HG03342 (cell line): ENCODE data around the gene FAM118A.
"Not testable (repeated sequence)": the region's sequence is repeated elsewhere in the genome, so short reads cannot be mapped to it uniquely, and the experiment has no call there.

Experiments used
- ATAC-seq: cut with Tn5 transposase; IDR thresholded peaks from one replicate; pipeline ENCODE4 v1.9.1; 2021; ENCODE audit warnings: mild to moderate bottlenecking, moderate library complexity; ENCODE audit not compliant: unreplicated experiment

Gene FAM118A

DNA sequence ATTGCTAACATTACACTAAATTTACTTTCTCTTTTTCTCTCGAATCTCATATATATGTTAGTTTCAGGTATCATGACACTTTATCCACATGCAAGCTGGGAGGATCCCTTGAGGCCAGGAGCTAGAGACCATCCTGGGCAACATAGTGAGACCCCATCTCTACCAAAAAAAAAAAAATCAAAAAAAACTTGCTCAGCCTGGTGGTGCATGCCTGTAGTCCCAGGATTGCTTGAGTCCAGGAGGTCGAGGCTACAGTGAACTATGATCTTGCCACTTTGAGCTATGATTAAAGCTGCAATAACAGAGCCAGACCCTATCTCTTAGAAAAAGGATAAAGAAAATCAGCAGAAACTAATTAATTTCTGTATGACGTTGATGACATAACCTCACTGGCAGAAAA is 28.7 kb upstream of the FAM118A start:
- ATAC-seq, result no peak

DNA sequence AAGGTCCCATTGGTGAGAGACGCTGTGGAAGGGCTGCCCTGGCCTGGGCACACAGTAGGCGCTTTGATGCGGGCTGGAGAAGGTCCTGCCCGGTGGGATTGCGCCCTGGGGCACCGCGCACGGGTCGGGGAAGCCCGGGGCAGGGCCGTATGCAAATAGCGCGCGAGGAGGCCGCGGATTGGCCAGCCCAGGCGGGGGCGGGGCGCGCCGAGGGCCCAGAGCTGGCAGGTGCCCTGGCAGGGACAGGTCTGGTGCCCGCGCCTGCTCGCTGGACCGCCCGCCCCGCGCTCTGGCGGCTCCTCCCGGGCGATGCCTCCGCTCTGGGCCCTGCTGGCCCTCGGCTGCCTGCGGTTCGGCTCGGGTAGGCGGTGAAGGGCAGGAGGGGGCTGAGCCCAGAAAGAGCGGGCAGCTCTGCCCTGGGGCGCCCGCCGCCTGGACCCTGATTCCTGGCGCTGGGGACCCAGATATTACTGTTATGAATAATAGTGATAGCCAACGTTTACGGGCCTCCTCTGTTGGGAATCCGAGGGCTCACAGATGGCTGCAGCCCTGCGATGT is 24.9 kb upstream of the FAM118A start, which contains the start of gene UPK3A:
TSS of gene UPK3A (plus strand) at position 245 of the 558 bp plus-strand sequence. CDS start at position 310, 65 bp downstream.
- ATAC-seq, result no peak

DNA sequence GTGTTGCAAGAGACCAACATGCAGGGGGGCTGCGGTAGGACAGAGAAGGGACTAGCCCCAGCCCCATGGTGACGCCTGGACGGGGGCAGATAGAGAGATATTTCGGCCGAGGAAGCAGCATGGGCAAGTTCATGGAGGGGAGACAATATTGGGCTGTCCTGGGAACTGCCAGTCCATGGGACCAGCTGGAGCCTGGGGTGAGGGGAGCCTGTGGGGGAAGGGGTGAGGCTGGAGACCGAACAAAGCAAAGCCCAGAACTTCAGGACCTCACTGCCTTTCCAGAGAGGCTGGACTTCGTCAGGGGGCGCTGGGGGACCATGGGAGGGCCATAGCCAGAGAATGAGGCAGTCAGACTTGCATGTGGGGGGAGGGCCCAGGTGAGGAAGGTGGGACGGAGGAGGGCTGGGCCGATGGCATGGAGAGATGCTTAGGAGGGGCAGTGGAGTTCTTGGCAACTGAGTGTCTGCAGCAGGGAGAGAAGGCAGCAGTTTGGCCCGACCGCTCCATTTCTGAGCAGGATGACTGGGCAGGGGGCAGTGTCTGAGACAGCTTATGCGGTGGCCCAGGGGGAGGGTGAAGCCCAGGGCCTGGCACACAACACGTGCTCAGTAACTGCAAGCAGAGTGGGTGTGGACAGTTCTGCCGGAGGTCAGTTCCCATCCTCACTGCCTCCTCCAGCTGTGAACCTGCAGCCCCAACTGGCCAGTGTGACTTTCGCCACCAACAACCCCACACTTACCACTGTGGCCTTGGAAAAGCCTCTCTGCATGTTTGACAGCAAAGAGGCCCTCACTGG is 24.3 kb upstream of the FAM118A start:
- no peak for ATAC-seq

DNA sequence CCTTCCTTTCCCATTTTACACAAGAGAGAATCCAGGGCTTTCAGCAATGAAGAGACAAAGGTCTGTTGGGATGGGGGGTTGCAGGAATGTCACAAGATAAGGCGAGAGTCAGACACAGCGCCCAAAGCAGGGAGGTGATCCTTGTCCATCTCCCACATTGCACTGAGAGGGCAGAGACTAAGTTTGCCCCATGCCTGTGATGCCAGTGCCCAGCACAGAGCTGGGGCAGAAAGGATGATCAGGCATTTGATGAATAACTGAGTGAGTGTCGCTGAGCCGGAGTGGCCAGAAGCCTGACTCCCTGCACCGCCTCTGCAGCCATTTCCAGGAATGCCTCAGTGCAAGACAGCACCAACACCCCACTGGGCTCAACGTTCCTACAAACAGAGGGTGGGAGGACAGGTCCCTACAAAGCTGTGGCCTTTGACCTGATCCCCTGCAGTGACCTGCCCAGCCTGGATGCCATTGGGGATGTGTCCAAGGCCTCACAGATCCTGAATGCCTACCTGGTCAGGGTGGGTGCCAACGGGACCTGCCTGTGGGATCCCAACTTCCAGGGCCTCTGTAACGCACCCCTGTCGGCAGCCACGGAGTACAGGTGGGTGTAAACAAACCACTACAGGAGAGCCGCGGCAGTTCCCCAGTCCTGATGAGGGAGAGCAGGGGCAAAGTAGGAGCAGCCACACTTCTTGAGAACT is 22.7 kb upstream of the FAM118A start:
- ATAC-seq, result no peak

DNA sequence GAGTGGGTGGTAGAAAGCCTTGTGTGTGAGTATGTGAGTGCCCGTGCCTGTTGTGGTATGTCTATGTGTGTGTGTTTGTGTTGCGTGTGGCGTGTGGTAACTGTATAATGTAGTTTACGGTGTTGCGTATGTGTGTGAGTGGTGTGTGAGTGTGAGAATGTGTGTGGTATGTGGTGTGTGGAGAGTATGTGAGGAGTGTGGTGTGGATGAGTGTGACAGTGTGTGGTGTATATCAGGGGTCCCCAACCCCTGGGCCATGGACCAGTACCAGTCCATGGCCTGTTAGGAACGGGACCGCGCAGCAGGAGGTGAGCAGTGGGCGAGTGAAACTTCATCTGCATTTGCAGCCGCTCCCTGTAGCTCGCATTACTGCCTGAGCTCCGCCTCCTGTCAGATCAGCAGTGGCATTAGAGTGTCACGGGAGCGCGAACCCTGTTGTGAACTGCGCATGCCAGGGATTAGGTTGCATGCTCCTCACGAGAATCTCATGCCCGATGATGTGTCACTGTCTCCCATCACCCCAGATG is 19.3 kb upstream of the FAM118A start:
- ATAC-seq, result no peak

DNA sequence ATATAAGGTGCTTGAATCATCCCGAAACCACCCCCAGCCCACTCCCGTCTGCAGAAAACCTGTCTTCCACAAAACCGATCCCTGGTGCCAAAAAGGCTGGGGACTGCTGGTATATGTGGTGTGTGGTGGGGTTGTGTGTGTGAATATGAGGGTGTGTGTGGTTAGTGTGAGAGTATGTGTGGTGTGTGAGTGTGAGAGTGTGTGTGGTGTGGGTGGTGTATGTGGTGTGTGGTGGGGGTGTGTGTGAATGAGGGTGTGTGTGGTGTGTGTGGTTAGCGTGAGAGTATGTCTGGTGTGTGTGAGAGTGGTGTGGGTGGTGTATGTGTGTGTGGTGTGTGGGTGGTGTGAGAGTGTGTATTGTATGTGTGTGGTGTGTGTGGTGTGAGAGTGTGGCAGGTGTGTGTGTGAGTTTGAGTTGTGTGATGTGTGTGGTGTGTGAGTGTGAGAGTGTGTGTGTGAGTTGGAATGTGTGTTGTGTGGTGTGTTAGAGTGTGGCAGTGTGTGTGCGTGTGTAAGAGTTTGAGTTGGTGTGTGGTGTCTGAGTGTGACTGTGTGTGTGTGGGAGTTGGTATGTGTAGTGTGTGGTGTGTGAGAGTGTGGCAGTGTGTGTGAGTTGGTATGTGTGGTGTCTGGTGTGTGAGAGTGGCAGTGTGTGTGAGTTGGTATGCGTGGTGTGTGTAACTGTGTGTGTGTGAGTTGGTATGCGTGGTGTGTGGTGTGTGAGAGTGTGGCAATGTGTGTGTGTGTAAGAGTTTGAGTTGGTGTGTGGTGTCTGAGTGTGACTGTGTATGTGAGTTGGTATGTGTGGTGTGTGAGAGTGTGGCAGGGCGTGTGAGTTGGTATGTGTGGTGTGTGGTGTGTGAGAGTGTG is 18.4 kb upstream of the FAM118A start:
- ATAC-seq, result no peak

DNA sequence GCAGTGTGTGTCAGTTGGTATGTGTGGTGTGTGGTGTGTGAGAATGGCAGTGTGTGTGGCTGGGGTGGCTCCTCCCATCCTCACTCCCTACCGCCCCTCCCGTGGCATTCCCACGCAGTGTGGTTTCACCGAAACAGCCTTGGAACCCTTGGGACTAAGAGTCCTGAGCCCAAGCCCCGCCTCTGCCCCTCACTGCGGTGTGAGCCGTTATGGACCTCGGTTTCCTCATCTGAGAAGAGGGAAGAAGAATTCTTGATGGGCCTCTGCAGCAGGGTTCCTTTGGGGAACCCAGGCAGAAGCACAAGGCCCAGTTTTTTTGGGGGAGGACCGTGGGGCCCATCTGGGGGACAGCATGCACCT is 17.8 kb upstream of the FAM118A start:
- no peak for ATAC-seq

DNA sequence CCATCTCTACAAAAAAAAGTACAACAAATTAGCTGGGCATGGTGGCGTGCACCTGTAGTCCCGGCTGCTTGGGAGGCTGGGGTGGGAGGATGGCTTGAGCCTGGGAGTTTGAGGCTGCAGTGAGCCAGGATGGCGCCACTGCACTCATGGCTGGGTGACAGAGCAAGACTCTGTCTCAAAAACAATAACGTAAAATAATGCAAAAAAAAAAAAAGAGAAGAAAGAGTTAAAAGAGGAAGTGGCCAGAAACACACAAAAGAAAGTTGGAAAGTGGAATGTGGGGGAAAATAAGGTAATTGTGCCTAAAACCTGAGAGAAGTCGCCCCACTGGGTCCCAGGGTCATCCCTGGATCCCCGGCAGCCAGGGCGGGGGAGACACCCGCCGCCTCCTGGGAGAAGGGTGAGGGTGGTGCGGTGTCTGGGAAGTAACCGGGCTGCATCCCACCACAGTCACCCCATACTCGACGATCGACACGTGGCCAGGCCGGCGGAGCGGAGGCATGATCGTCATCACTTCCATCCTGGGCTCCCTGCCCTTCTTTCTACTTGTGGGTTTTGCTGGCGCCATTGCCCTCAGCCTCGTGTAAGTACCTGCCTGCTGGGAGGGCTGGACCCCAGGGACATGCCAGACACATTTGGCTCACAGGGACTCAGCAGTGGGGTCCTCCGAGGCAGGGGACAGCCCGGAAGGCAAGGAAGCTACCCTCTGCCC is 16.8 kb upstream of the FAM118A start:
- ATAC-seq, result no peak

DNA sequence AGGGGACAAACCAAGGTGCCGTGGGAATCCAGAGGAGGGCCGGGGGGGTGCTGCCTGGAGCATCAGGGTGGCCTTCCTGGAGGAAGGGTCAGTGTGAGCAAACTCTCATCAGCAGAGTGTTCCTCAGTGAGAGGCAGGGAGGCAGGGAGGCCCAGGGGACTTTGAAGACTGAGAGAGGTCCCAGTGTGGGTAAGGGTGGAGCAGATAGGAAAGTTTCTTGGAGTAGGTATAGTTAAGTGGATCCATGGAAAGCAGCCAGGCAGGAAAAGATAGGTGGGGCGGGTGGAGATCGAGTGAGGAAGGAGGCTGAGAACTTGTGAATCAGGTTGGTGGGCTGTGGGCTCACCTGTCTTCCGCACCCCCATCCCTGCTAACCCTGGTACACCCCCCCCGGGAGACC is 15.7 kb upstream of the FAM118A start:
- ATAC-seq, result no peak

DNA sequence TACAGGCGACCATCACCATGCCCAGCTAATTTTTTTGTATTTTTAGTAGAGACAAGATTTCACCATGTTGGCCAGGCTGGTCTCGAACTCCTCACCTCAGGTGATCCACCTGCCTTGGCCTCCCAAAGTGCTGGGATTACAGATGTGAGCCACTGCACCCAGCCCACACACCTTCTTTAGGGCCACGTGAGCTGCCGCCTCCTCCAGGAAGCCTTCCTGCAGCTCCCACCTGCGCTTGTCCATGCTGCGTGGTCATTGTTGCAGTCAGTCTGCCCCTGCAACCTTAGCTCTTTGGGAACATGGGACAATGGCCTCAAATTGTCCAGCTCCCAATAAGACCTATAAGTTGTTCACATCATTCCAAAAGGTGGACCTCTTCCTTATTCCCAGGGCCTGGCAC is 14.7 kb upstream of the FAM118A start:
- not testable (repeated sequence) for ATAC-seq

DNA sequence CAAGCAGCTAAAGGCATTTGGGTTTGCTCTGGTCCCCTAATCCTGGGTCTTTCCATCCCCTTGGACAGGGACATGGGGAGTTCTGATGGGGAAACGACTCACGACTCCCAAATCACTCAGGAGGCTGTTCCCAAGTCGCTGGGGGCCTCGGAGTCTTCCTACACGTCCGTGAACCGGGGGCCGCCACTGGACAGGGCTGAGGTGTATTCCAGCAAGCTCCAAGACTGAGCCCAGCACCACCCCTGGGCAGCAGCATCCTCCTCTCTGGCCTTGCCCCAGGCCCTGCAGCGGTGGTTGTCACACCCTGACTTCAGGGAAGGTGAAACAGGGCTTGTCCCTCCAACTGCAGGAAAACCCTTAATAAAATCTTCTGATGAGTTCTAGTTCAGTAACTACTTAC is 14.2 kb upstream of the FAM118A start:
- ATAC-seq, result no peak

DNA sequence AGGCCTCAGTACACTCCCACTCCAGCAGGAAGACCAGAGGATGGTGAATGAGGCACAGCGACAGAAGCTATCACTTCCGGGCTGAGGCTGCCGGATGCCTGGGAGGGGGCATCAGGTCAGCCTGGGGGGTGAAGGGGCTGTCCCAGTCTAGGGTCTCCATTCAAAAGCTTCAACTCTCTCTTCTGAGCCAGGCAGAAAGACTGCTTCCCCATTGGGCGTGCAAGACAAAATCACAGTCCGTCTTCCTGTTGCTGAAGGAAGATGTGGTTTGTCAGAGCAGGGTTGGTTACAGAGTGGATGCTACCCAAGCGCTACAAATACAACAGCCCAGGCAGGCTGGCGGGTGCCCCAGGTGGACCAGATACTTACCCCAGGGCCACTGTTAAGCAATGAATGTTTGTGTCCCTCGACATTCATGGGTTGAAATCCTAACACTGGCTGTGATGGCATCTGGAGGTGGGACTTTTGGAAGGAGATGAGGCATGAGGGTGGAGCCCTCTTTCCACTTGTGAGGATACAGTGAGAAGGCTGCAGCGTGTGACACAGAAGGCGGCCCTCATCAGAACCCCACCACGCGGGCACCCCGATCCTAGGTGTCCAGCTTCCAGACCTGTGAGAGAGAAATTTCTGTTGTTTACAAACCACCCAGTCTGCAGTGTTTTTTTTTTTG is 13.0 kb upstream of the FAM118A start:
- ATAC-seq, result no peak

DNA sequence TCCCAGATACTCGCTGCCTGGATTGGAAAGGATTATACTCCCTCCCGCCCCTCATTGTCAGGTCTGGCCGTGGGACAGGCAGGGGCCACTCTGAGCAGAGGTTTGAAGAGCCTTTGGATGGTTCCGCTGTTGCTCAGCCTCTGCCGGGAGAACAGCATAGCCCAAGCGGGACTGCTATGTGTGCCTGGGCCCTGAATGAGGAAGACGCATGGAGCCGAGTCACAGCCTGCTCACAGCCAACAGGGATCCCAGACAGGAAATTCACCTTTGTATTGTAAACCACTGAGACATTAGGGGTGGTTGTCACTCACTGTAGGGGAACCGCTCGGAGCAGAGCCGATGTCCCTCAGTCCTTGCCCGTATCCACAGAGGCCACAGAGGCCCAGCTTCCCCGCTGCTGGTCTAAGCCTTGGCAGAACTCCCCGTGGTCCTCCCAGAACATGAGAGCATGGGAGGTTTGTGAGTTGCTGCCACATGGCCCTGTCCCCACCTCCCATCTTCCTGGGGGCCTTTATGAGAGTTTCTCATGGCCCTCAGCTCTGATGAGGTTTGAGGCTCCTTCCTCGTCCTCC is 10.7 kb upstream of the FAM118A start:
- ATAC-seq, result no peak

DNA sequence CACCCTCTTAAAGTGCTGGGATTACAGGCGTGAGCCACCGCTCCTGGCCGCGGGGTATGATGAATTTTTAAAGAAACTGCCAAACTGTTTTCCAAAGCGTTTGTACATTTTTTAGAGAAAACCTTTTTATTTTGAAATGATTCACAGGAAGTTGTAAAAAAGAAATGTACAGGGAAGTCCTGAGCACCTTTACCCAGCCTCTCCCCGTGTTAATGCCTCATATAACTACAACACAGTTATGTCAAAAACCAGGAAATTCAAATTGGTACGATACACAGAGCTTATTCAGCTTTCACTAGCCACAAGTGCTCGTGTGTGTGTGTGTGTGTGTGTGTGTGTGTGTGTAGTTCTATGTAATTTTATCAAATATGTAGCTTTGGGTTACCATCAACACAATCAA is 7.0 kb upstream of the FAM118A start:
- ATAC-seq, result no peak

DNA sequence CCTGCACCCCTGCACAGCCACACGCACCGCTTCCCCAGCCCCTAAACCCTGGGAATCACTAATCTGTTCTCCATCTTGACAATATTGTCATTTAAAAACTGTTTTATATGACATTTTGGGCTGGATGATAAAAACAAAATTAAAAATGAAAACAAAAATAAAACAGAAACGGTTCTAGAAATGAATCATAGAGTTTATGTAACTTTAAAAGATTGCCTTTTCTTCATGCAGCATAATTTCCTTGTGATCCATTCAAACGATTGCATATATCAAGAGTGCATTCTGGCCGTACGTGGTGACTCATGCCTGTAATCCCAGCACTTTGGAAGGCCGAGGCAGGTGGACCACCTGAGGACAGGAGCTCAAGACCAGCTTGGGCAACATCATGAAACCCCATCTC is 6.6 kb upstream of the FAM118A start:
- ATAC-seq, result no peak

DNA sequence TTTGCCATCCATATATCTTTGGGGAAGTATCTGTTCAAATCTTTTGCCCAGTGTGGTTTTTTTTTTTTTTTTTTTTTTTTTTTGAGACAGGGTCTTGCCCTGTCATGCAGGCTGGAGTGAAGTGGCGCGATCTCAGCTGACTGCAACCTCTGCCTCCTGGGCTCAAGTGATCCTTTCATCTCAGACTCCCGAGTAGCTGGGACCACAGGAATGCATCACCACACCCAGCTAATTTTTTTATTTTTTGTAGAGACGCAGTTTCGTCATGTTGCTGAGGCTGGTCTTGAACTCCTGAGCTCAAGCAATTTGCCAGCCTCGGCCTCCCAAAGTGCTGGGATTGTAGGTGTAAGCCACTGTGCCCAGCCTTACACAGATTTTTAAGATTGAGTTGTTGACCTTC is 4.8 kb upstream of the FAM118A start:
- ATAC-seq, result no peak

DNA sequence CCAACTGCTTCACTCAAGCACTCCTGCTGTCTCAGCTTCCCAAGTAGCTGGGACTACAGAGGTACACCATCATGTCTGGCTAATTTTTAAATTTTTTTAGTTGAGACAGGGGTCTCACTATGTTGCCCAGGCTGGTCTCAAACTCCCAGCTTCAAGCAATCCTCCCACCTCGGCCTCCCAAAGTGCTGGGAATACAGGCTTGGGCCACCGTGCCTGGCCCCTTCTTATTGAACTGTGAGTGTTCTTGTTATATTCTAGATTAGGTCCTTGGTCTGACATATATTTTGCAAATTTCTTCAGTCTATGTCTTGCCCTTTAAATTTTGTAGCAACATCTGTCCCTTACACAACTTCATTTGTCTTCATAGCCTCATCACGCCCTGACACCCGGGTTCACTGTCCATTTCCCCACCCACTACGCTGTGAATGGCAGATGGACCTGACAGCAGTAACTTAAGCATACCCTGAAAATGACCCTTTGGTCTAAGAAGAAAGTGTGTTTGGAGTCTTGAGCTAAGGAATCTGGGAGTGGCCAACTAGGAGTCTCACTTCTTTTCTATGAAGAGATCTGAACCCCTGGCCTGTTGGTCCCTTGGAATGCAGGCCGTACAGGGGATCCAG is 4.2 kb upstream of the FAM118A start:
- no peak for ATAC-seq

DNA sequence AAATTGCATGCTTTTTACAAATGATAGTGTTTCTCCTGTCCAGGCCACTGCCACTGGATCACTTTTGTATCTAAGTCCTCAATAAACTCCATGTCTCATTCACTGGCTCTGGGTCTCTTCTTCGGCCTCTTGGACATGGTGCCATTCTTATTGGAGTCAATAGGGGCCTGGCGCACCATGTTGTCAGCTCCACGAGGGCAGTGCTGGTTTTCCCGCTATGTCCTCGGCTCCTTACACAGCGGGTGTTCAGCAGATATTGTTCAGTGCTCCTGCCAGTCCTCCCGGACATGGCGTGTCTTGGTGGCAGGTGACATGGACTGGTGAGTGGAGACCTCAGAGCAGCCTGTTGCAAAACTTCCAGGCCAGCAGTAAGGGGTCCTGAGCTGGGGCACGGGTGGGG is 3.6 kb upstream of the FAM118A start:
- ATAC-seq, result no peak

DNA sequence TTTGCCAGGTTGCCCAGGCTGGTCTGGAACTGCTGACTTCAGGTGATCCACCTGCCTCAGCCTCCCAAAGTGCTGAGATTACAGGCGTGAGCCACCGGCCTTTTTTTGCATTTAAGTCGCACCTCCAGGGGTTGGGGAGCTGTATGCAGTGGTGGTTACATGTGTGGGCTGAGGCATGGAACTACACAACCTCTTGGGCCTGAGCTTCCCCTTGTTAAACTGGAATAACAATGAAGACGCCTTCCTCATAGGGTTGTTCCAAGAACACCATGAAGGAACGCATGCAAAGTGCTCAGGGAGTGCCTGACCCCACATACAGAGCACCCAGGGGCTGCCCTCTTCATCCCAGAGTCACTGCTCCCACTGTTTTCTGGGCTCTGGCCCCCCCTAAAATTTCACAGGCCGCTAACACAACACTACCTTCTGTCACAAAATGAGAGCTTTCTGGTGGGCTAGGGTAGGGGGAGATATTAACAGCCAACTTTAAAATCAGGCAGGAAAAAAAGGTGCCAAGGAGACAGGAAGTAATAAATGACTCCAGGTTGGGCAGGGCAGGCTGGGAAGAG is 1.3 kb upstream of the FAM118A start:
- no peak for ATAC-seq
